GM18867 (cell line): ENCODE measurements around the gene CLCN1.
"Not testable (repeated sequence)": the region's sequence is repeated elsewhere in the genome, so short reads cannot be mapped to it uniquely, and the experiment has no call there.

Source experiments
- ATAC-seq: cut with Tn5 transposase; IDR thresholded peaks from one replicate; pipeline ENCODE4 v1.9.1; 2021; ENCODE audit warnings: mild to moderate bottlenecking, moderate library complexity; ENCODE audit not compliant: unreplicated experiment

Gene CLCN1

GRCh38 chr7:143315776-143316175 is at the start of gene CLCN1:
CLCN1 (plus strand) TSS chr7:143316111; CDS start chr7:143316213, 102 bp downstream.
- no peak for ATAC-seq

- no peak for ATAC-seq
Observed at GRCh38 chr7:143269251-143269650, 46.7 kb upstream of the CLCN1 start.

- no peak for ATAC-seq
Observed at GRCh38 chr7:143271240-143271639, 44.7 kb upstream of the CLCN1 start.

- no peak for ATAC-seq
Observed at GRCh38 chr7:143272871-143273270, 43.0 kb upstream of the CLCN1 start.

GRCh38 chr7:143279186-143280098 is 36.5 kb upstream of the CLCN1 start:
- no peak for ATAC-seq

GRCh38 chr7:143280160-143280559 is 35.8 kb upstream of the CLCN1 start:
- no peak for ATAC-seq

GRCh38 chr7:143280566-143280965 is 35.3 kb upstream of the CLCN1 start:
- no peak for ATAC-seq

GRCh38 chr7:143281529-143281928 is 34.4 kb upstream of the CLCN1 start:
- no peak for ATAC-seq

GRCh38 chr7:143282124-143282523 is 33.8 kb upstream of the CLCN1 start:
- ATAC-seq = no peak

- no peak for ATAC-seq
Observed at GRCh38 chr7:143283381-143283780, 32.5 kb upstream of the CLCN1 start.

GRCh38 chr7:143284591-143285469 is 31.1 kb upstream of the CLCN1 start, which contains the start of gene TMEM139:
TMEM139 (plus strand) TSS chr7:143284958; CDS start chr7:143285958, 1,000 bp downstream.
- ATAC-seq = no peak

GRCh38 chr7:143285470-143285778 is 30.5 kb upstream of the CLCN1 start:
- ATAC-seq = no peak

- ATAC-seq = no peak
Observed at GRCh38 chr7:143285806-143286521, 29.9 kb upstream of the CLCN1 start.

GRCh38 chr7:143286522-143286890 is 29.4 kb upstream of the CLCN1 start:
- ATAC-seq = no peak

- no peak for ATAC-seq
Observed at GRCh38 chr7:143287339-143287934, 28.5 kb upstream of the CLCN1 start.

GRCh38 chr7:143287935-143288826 is 27.7 kb upstream of the CLCN1 start, which contains the start of gene CASP2:
CASP2 (plus strand) TSS chr7:143288351; CDS start chr7:143288456, 105 bp downstream.
- peak; percentile 87 for ATAC-seq

- ATAC-seq = no peak
Observed at GRCh38 chr7:143288836-143289235, 27.1 kb upstream of the CLCN1 start.

GRCh38 chr7:143289421-143289820 is 26.5 kb upstream of the CLCN1 start:
- no peak for ATAC-seq

GRCh38 chr7:143289888-143290287 is 26.0 kb upstream of the CLCN1 start:
- ATAC-seq = not testable (repeated sequence)

GRCh38 chr7:143290293-143290692 is 25.6 kb upstream of the CLCN1 start:
- no peak for ATAC-seq
